GF-D8 (cell line): ENCODE data around the gene MYOT.

ENCODE experiments used
- DNase-seq: peaks from one replicate; lab custom pipeline; 2025; lab: John Stamatoyannopoulos, UW

The MYOT gene

GRCh38 chr5:137902408-137903133 lies 34.9 kb downstream of the MYOT start:
- no peak for DNase-seq

- no peak for DNase-seq
Measured at GRCh38 chr5:137914758-137915157, 47.1 kb downstream of the MYOT start.

GRCh38 chr5:137916923-137917322 lies 49.3 kb downstream of the MYOT start:
- DNase-seq, result no peak

GRCh38 chr5:137921931-137922330 lies 54.3 kb downstream of the MYOT start:
- DNase-seq, result no peak

GRCh38 chr5:137923856-137924255 lies 56.2 kb downstream of the MYOT start:
- no peak for DNase-seq

GRCh38 chr5:137932800-137933199 lies 65.1 kb downstream of the MYOT start:
- no peak for DNase-seq

GRCh38 chr5:137933491-137933911 lies 65.8 kb downstream of the MYOT start:
- DNase-seq, result no peak

GRCh38 chr5:137935190-137935589 lies 67.5 kb downstream of the MYOT start:
- no peak for DNase-seq

GRCh38 chr5:137935694-137936093 lies 68.0 kb downstream of the MYOT start:
- no peak for DNase-seq
